ENCODE results near the gene KCNMA1. TPM values are rescaled to one million over a fixed set of nuclear protein-coding genes. Genes with fewer than 3 reads are reported as not detected.

The KCNMA1 gene
- total and polyA plus RNA-seq, 10 of the 15 experiments (the other 5 are each of a cell fraction or from before 2014, with no cell fraction given), result 8.5 to 77.0 (median 21.3) TPM

DNA sequence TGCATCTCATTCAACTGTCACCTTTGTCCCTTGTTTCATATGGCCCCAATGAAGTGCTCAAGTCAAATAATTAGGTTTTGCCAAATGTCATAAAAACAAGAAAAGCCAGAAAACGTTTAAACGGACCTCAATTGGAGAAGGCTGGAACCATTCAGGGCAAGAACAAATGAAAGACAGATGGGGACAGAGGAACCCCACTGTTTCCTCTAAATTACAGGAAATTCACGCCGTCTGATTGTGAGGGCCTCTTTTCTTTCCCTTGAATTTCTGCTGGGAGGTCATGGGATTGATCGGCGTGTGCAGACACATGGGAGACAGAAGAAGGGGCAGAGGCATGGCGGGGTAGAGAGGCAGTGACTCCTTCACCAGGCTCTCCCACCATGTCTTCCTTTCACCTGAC is 656.4 kb downstream of the KCNMA1 start:
- no peak for ATAC-seq
- intact Hi-C loops (cut with micrococcal nuclease; ENCODE audit: unreplicated experiment), result loop anchor here (5.0 to 10.0 kb wide), 3 partner anchors 226 to 744 kb away; no protein-coding TSS in a partner anchor

More for the DNA sequence above, 656.4 kb downstream of the KCNMA1 start:
- ChIA-PET SMC1A (ENCODE audit: uncharacterized antibody, unreplicated experiment) (no interaction called here), RAD21 (ENCODE audit: unreplicated experiment) (no interaction called here), CTCF (no interaction called here), POLR2A (no interaction called here)
- DNase-seq (ENCODE audit: low read depth, low spot score) (no peak), FAIRE-seq (no peak)
- BruUV-seq (replicated peaks), result no TSS peak
- in situ Hi-C loops (cut with MboI), result loop anchor here (5.0 to 10.0 kb wide), 2 partner anchors 346 to 434 kb away; no protein-coding TSS in a partner anchor
- H3K36me3 ChIP-seq (ENCODE audit: control insufficient read depth in 2 of 2, insufficient read depth in 2 of 2, low read length in 1 of 2), result no peaks in the 10 kb centered on the region
- no peaks in the 10 kb centered on the region for H4K20me1 ChIP-seq (ENCODE audit: control insufficient read depth, insufficient read depth)
- H3K9ac ChIP-seq (ENCODE audit: control insufficient read depth, insufficient read depth, low read length), result no peak overlapping the region
- no peak overlapping the region for H3K27ac ChIP-seq (ENCODE audit: control insufficient read depth, insufficient read depth)
- TF ChIP-seq BCL11A (IDR thresholded peaks at IDR 0.05; ENCODE audit: low read depth, low read length) (no peak), EP300 (IDR thresholded peaks at IDR 0.05; ENCODE audit: borderline replicate concordance in 1 of 2, control insufficient read depth in 1 of 2, low read depth in 2 of 2, low read length in 2 of 2) (no peak), RAD51 (IDR thresholded peaks at IDR 0.05) (no peak), GATAD2B (conservative IDR thresholded peaks at IDR 0.05; ENCODE audit: low read depth) (no peak), POLR2A (IDR thresholded peaks at IDR 0.05; ENCODE audit: low read depth, low read length) (no peak), SMC3 (IDR thresholded peaks at IDR 0.05; ENCODE audit: borderline replicate concordance, low read length) (no peak), HDAC6 (IDR thresholded peaks at IDR 0.05; ENCODE audit: unreplicated experiment) (no peak), WRNIP1 (IDR thresholded peaks at IDR 0.05; ENCODE audit: borderline replicate concordance, low read depth, low read length) (no peak)
- TF ChIP-seq, protein P1, sequence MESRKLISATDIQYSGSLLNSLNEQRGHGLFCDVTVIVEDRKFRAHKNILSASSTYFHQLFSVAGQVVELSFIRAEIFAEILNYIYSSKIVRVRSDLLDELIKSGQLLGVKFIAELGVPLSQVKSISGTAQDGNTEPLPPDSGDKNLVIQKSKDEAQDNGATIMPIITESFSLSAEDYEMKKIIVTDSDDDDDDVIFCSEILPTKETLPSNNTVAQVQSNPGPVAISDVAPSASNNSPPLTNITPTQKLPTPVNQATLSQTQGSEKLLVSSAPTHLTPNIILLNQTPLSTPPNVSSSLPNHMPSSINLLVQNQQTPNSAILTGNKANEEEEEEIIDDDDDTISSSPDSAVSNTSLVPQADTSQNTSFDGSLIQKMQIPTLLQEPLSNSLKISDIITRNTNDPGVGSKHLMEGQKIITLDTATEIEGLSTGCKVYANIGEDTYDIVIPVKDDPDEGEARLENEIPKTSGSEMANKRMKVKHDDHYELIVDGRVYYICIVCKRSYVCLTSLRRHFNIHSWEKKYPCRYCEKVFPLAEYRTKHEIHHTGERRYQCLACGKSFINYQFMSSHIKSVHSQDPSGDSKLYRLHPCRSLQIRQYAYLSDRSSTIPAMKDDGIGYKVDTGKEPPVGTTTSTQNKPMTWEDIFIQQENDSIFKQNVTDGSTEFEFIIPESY (IDR thresholded peaks at IDR 0.05), result no peak
- TF ChIP-seq, protein P2, sequence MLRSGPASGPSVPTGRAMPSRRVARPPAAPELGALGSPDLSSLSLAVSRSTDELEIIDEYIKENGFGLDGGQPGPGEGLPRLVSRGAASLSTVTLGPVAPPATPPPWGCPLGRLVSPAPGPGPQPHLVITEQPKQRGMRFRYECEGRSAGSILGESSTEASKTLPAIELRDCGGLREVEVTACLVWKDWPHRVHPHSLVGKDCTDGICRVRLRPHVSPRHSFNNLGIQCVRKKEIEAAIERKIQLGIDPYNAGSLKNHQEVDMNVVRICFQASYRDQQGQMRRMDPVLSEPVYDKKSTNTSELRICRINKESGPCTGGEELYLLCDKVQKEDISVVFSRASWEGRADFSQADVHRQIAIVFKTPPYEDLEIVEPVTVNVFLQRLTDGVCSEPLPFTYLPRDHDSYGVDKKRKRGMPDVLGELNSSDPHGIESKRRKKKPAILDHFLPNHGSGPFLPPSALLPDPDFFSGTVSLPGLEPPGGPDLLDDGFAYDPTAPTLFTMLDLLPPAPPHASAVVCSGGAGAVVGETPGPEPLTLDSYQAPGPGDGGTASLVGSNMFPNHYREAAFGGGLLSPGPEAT (IDR thresholded peaks at IDR 0.05; ENCODE audit: low read depth), result no peak
- TF ChIP-seq, protein P3, sequence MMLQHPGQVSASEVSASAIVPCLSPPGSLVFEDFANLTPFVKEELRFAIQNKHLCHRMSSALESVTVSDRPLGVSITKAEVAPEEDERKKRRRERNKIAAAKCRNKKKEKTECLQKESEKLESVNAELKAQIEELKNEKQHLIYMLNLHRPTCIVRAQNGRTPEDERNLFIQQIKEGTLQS (IDR thresholded peaks at IDR 0.05; ENCODE audit: borderline replicate concordance, extremely low read depth, low read depth, low read length), result no peak
- TF ChIP-seq, protein P4, sequence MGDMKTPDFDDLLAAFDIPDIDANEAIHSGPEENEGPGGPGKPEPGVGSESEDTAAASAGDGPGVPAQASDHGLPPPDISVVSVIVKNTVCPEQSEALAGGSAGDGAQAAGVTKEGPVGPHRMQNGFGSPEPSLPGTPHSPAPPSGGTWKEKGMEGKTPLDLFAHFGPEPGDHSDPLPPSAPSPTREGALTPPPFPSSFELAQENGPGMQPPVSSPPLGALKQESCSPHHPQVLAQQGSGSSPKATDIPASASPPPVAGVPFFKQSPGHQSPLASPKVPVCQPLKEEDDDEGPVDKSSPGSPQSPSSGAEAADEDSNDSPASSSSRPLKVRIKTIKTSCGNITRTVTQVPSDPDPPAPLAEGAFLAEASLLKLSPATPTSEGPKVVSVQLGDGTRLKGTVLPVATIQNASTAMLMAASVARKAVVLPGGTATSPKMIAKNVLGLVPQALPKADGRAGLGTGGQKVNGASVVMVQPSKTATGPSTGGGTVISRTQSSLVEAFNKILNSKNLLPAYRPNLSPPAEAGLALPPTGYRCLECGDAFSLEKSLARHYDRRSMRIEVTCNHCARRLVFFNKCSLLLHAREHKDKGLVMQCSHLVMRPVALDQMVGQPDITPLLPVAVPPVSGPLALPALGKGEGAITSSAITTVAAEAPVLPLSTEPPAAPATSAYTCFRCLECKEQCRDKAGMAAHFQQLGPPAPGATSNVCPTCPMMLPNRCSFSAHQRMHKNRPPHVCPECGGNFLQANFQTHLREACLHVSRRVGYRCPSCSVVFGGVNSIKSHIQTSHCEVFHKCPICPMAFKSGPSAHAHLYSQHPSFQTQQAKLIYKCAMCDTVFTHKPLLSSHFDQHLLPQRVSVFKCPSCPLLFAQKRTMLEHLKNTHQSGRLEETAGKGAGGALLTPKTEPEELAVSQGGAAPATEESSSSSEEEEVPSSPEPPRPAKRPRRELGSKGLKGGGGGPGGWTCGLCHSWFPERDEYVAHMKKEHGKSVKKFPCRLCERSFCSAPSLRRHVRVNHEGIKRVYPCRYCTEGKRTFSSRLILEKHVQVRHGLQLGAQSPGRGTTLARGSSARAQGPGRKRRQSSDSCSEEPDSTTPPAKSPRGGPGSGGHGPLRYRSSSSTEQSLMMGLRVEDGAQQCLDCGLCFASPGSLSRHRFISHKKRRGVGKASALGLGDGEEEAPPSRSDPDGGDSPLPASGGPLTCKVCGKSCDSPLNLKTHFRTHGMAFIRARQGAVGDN (IDR thresholded peaks at IDR 0.05), result no peak
- TF ChIP-seq, protein P5, sequence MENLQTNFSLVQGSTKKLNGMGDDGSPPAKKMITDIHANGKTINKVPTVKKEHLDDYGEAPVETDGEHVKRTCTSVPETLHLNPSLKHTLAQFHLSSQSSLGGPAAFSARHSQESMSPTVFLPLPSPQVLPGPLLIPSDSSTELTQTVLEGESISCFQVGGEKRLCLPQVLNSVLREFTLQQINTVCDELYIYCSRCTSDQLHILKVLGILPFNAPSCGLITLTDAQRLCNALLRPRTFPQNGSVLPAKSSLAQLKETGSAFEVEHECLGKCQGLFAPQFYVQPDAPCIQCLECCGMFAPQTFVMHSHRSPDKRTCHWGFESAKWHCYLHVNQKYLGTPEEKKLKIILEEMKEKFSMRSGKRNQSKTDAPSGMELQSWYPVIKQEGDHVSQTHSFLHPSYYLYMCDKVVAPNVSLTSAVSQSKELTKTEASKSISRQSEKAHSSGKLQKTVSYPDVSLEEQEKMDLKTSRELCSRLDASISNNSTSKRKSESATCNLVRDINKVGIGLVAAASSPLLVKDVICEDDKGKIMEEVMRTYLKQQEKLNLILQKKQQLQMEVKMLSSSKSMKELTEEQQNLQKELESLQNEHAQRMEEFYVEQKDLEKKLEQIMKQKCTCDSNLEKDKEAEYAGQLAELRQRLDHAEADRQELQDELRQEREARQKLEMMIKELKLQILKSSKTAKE (IDR thresholded peaks at IDR 0.05; ENCODE audit: low read depth, poor library complexity, severe bottlenecking), result no peak
- WGBS (ENCODE audit: insufficient coverage, insufficient replicate concordance, low lambda C conversion rate, missing lambda C conversion rate), result 50% methylated on average over 7 of the region's 7 CpGs
- no peak overlapping the region for H2AFZ ChIP-seq (ENCODE audit: control insufficient read depth, low read depth, low read length)
- H3K4me1 ChIP-seq (ENCODE audit: control insufficient read depth, insufficient read depth, low read length), result no peaks in the 10 kb centered on the region
- H3K79me2 ChIP-seq (ENCODE audit: control insufficient read depth, insufficient read depth, low read length), result no peaks in the 10 kb centered on the region
- no peaks in the 10 kb centered on the region for H3K9me3 ChIP-seq (replicated peaks; ENCODE audit: control insufficient read depth, insufficient read depth, low read length)
- H3K4me3 ChIP-seq, result no peak overlapping the region
- no peaks in the 10 kb centered on the region; a peak in 1 of 4 replicates for H3K27me3 ChIP-seq (replicated peaks in 1 of 2; ENCODE audit: control insufficient read depth in 2 of 2, insufficient read depth in 2 of 2, low read length in 1 of 2)
- H3K4me2 ChIP-seq (ENCODE audit: control insufficient read depth, insufficient read depth), result no peak overlapping the region
